ENCODE results near the gene TMEM176A. TPM values are rescaled to one million over a fixed set of nuclear protein-coding genes. Genes with fewer than 3 reads are reported as not detected.

Gene TMEM176A
- total RNA-seq, 1 donor from 2014 or later, result 9.6 TPM

DNA sequence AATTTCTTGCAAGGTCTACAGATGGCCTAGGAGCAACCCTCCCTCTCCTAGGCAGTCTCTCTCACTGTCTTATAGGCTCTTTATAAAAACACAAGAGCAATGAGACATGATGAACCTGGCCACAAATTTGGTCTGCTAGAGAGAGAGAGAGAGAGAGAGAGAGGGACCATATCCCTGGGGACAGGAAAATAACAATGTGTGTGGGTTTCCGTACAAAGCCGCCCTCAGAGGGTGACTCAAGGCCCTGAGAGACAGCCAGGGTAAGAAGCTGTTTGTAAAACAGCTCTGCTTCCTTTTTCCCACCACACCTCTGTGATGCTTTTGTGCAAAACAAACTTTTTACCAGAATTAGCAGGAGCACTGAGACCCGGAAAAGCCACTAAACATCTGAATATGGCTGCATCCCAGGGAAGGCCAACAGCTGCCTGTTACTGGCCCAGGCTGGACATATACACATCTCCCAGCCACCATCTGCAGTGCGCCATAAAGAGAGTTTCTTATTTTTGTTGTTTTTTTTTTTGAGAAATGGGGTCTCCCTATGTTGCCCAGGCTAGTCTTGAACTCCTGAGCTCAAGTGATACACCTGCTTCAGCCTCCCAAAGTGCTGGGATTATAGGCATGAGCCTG, 45.0 kb upstream of the TMEM176A start:
- no peaks in the 10 kb centered on the region for H3K36me3 Mint-ChIP-seq (ENCODE audit: insufficient read depth)
- H3K27me3 Mint-ChIP-seq, result peaks cover 20% of the 10 kb centered on the region
- H3K27ac Mint-ChIP-seq, result no peak overlapping the region
- H3K9me3 Mint-ChIP-seq (ENCODE audit: low read depth), result no peaks in the 10 kb centered on the region
- DNase-seq (ENCODE audit: low spot score, unreplicated experiment), result no peak
- no peak for TF ChIP-seq CTCF (IDR thresholded peaks at IDR 0.05; ENCODE audit: unreplicated experiment)
- no peaks in the 10 kb centered on the region for H3K4me1 Mint-ChIP-seq (ENCODE audit: low read depth)
- no peak overlapping the region for H3K4me3 Mint-ChIP-seq (ENCODE audit: low read depth)

- H3K27ac Mint-ChIP-seq, result no peak overlapping the region
- no peaks in the 10 kb centered on the region for H3K4me1 Mint-ChIP-seq (ENCODE audit: low read depth)
- H3K27me3 Mint-ChIP-seq, result peaks cover 18% of the 10 kb centered on the region
- H3K9me3 Mint-ChIP-seq (ENCODE audit: low read depth), result peaks cover under 1% of the 10 kb centered on the region
- TF ChIP-seq CTCF (IDR thresholded peaks at IDR 0.05; ENCODE audit: unreplicated experiment), result no peak
- DNase-seq (ENCODE audit: low spot score, unreplicated experiment), result no peak
- H3K36me3 Mint-ChIP-seq (ENCODE audit: insufficient read depth), result no peaks in the 10 kb centered on the region
- H3K4me3 Mint-ChIP-seq (ENCODE audit: low read depth), result no peak overlapping the region
These were observed 44.4 kb upstream of the TMEM176A start for GRCh38 chr7:150756166-150756565.

DNA sequence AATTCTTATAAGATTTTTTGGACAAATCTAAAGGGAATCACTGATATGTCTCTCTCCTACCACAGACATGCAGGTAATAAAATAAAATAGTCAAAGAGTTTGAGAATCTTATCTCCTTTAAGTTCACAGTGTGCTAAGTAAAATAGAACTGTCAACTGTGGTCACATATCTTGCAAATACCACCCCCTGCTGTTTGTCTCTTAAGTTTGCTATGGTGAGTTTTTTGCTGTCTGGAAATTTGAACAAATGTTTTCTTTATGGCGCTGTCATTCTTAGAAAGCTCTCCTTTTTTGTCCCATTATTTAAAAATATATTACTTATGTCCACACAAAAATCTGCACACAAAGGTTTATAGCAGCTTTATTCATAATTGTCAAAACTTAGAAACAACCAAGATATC, 43.7 kb upstream of the TMEM176A start:
- no peak overlapping the region for H3K4me3 Mint-ChIP-seq (ENCODE audit: low read depth)
- peaks cover 18% of the 10 kb centered on the region for H3K27me3 Mint-ChIP-seq
- no peaks in the 10 kb centered on the region for H3K36me3 Mint-ChIP-seq (ENCODE audit: insufficient read depth)
- H3K27ac Mint-ChIP-seq, result no peak overlapping the region
- peak; percentile 44 for TF ChIP-seq CTCF (IDR thresholded peaks at IDR 0.05; ENCODE audit: unreplicated experiment)
- no peaks in the 10 kb centered on the region for H3K4me1 Mint-ChIP-seq (ENCODE audit: low read depth)
- H3K9me3 Mint-ChIP-seq (ENCODE audit: low read depth), result peaks cover 5% of the 10 kb centered on the region
- DNase-seq (ENCODE audit: low spot score, unreplicated experiment), result no peak

DNA sequence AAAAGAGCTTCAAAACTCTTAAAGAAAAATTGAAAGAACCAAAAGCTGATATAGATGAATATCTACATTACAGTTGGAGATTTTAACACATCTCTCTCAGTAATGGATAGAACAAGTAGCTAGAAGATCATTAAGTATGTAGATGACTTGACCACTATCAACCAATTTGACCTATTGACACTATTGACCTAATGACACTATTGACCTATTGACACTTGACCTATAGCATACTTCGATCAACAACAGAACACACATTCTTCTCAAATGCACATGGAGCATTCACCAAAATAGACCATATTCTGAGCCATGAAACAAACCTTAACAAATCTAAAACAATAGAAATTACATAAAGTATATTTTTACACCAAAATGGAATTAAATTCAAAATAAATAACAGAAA, 41.1 kb upstream of the TMEM176A start:
- no peak for DNase-seq (ENCODE audit: low spot score, unreplicated experiment)
- no peaks in the 10 kb centered on the region for H3K4me1 Mint-ChIP-seq (ENCODE audit: low read depth)
- no peak for TF ChIP-seq CTCF (IDR thresholded peaks at IDR 0.05; ENCODE audit: unreplicated experiment)
- peaks cover 5% of the 10 kb centered on the region for H3K9me3 Mint-ChIP-seq (ENCODE audit: low read depth)
- H3K36me3 Mint-ChIP-seq (ENCODE audit: insufficient read depth), result no peaks in the 10 kb centered on the region
- no peak overlapping the region for H3K27ac Mint-ChIP-seq
- H3K27me3 Mint-ChIP-seq, result peaks cover 15% of the 10 kb centered on the region
- H3K4me3 Mint-ChIP-seq (ENCODE audit: low read depth), result no peak overlapping the region

GRCh38 chr7:150766334-150766709, 34.2 kb upstream of the TMEM176A start:
- Mint-ChIP-seq H3K27me3 (peaks cover 2% of the 10 kb centered on the region), H3K27ac (no peak overlapping the region), H3K4me3 (ENCODE audit: low read depth) (no peak overlapping the region), H3K36me3 (ENCODE audit: insufficient read depth) (no peaks in the 10 kb centered on the region), H3K4me1 (ENCODE audit: low read depth) (no peaks in the 10 kb centered on the region), H3K9me3 (ENCODE audit: low read depth) (peaks cover 3% of the 10 kb centered on the region)
- DNase-seq (ENCODE audit: low spot score, unreplicated experiment), result no peak
- TF ChIP-seq CTCF (IDR thresholded peaks at IDR 0.05; ENCODE audit: unreplicated experiment), result no peak
